ENCODE results near the gene SMURF1.

DNA sequence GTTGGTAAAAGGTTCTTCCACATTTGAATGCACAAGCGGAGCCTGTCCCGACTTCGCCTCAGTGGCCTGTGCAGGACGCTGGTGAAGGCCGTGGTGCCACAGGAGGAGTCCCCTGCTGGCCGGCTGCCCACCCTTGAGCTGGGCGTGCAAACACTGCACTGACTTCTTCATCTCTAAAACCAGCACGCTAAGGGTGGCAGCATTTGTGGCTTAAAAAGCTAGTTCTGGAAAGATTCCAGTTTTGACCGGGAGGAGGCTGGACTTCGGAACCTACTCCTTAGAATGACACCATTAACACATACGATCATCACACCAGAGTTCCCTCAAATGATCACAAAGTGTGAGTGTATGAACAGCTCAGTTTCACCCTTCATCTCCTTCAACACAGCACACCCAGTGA, 102.4 kb downstream of the SMURF1 start:
- TF ChIP-seq NFE2L2 (IDR thresholded peaks at IDR 0.05; ENCODE audit: low read depth, low read length) (no peak), POLR2A (IDR thresholded peaks at IDR 0.05; ENCODE audit: low read depth, low read length) (no peak), MAZ (IDR thresholded peaks at IDR 0.05; ENCODE audit: borderline replicate concordance, low read depth, low read length) (no peak), FOS (IDR thresholded peaks at IDR 0.05; ENCODE audit: low read depth, low read length) (no peak), MAFK (IDR thresholded peaks at IDR 0.05; ENCODE audit: low read depth, low read length) (no peak), RAD21 (IDR thresholded peaks at IDR 0.05; ENCODE audit: low read length) (no peak), SMC3 (IDR thresholded peaks at IDR 0.05; ENCODE audit: low read depth, low read length) (no peak), RCOR1 (IDR thresholded peaks at IDR 0.05; ENCODE audit: insufficient replicate concordance, low read length) (no peak), MXI1 (IDR thresholded peaks at IDR 0.05; ENCODE audit: borderline replicate concordance, low read depth, low read length) (no peak)
- TF ChIP-seq, protein P1, sequence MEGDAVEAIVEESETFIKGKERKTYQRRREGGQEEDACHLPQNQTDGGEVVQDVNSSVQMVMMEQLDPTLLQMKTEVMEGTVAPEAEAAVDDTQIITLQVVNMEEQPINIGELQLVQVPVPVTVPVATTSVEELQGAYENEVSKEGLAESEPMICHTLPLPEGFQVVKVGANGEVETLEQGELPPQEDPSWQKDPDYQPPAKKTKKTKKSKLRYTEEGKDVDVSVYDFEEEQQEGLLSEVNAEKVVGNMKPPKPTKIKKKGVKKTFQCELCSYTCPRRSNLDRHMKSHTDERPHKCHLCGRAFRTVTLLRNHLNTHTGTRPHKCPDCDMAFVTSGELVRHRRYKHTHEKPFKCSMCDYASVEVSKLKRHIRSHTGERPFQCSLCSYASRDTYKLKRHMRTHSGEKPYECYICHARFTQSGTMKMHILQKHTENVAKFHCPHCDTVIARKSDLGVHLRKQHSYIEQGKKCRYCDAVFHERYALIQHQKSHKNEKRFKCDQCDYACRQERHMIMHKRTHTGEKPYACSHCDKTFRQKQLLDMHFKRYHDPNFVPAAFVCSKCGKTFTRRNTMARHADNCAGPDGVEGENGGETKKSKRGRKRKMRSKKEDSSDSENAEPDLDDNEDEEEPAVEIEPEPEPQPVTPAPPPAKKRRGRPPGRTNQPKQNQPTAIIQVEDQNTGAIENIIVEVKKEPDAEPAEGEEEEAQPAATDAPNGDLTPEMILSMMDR (conservative IDR thresholded peaks at IDR 0.05; ENCODE audit: low read depth, low read length): no peak
- TF ChIP-seq, protein P2, sequence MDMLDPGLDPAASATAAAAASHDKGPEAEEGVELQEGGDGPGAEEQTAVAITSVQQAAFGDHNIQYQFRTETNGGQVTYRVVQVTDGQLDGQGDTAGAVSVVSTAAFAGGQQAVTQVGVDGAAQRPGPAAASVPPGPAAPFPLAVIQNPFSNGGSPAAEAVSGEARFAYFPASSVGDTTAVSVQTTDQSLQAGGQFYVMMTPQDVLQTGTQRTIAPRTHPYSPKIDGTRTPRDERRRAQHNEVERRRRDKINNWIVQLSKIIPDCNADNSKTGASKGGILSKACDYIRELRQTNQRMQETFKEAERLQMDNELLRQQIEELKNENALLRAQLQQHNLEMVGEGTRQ (IDR thresholded peaks at IDR 0.05; ENCODE audit: low read depth, low read length): no peak
